Testis (tissue), 3 donors: ENCODE measurements around the gene PLEKHG5. TPM values are rescaled to one million over a fixed set of nuclear protein-coding genes. Genes with fewer than 3 reads are reported as not detected.
A peak's percentile ranks its signal among the peaks of the same experiment; 100 is the strongest.

ENCODE experiments used
- DNase-seq: peaks from one replicate; pipeline ENCODE4 v3.0.0-alpha.2; 2019
- H3K27ac ChIP-seq, 2 donors: fragments of 200-600 bp; sonication (generic); one replicate each; pipeline ENCODE4 v1.5.1; 2019
- H3K27me3 ChIP-seq: fragments of 200-600 bp; sonication (generic); one replicate; pipeline ENCODE4 v1.5.1; 2019
- H3K36me3 ChIP-seq: fragments of 200-600 bp; sonication (generic); one replicate; pipeline ENCODE4 v1.5.1; 2017; ENCODE audit warnings: low read depth; ENCODE audit errors: missing control alignments
- H3K4me1 ChIP-seq: fragments of 200-600 bp; sonication (generic); one replicate; pipeline ENCODE4 v1.5.1; 2019
- H3K4me3 ChIP-seq, 2 donors: fragments of 200-600 bp; sonication (generic); one replicate each; pipeline ENCODE4 v1.5.1; 2017 to 2019
- H3K9me3 ChIP-seq: fragments of 200-600 bp; sonication (generic); one replicate; pipeline ENCODE4 v1.5.1; 2017
- CTCF ChIP-seq, 3 experiments: fragments of 450-650 bp in 2 of 3; fragments of 200-600 bp in 1 of 3; sonication (generic) in 1 of 3; IDR thresholded peaks; one replicate each; pipeline ENCODE4 v1.5.1; 2016 to 2019; ENCODE audit warnings: antibody characterized with exemption in 3 of 3, mild to moderate bottlenecking in 2 of 3, moderate library complexity in 1 of 3
- POLR2A ChIP-seq: fragments of 450-650 bp; IDR thresholded peaks from one replicate; pipeline ENCODE4 v1.6.1; 2017; ENCODE audit warnings: antibody characterized with exemption, mild to moderate bottlenecking, moderate library complexity
- WGBS, 2 donors: methylation state at CpG; one replicate each; pipeline ENCODE4 v1.1.5; 2018; 5-methylcytosine and 5-hydroxymethylcytosine counted together
- intact Hi-C: fragments of 100-400 bp; cut with DNase I; formaldehyde crosslinking; loops from one replicate; pipeline ENCODE4 v1.15.1; 2023; ENCODE audit warnings: low total_unique reads
- polyA plus RNA-seq: library from polyadenylated mRNA; stranded (reverse); fragments of 350-450 nt; fragmentation: Illumina TruSeq; extraction: RNeasy Lipid Tissue Mini Kit (QIAGEN cat#74804); gene quantifications from one replicate; pipeline ENCODE4 v1.2.3, GENCODE V29; 2014; ENCODE audit warnings: low read depth, low replicate concordance; ENCODE audit not compliant: insufficient read depth
- total RNA-seq, 2 donors: library from RNA; depleted of rRNA; stranded (reverse); fragments of >200 nt; gene quantifications; one replicate each; pipeline ENCODE4 v1.2.3, GENCODE V29; 2016

PLEKHG5 gene
- total and polyA plus RNA-seq, 3 donors from 2014 or later: 8.1 to 16.4 (median 13.7) TPM

DNA sequence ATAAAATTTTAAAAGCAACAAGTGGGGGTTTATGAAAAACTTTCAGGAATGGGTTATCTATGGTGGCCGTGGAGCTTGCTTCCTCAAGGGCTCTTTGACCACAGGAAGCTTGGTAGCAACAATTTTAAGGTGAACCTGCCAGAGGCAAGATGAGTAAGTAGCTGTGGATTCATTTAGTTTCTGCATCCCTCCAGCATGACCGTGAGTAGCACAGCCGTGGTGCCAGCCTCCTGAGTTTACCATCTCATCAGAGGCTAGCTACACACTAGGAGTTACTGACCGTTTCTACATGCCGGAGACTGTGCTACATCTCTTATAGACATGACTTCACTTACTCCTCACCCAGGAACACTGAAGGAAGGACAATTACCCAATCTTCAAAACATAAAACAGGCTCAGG lies 30.1 kb upstream of the PLEKHG5 start:
- Histone ChIP-seq H3K27me3 (no peaks in the 10 kb centered on the region), H3K4me1 (peaks cover 11% of the 10 kb centered on the region), H3K27ac (no peak overlapping the region), H3K4me3 (no peak overlapping the region), H3K36me3 (no peaks in the 10 kb centered on the region), H3K9me3 (no peaks in the 10 kb centered on the region)
- intact Hi-C loops: no loop called here
- 71 to 72% methylated on average over 5 of the region's 5 CpGs for WGBS, 2 donors
- DNase-seq: no peak
- TF ChIP-seq CTCF (IDR thresholded peaks at IDR 0.05) (no peak), POLR2A (no peak)

DNA sequence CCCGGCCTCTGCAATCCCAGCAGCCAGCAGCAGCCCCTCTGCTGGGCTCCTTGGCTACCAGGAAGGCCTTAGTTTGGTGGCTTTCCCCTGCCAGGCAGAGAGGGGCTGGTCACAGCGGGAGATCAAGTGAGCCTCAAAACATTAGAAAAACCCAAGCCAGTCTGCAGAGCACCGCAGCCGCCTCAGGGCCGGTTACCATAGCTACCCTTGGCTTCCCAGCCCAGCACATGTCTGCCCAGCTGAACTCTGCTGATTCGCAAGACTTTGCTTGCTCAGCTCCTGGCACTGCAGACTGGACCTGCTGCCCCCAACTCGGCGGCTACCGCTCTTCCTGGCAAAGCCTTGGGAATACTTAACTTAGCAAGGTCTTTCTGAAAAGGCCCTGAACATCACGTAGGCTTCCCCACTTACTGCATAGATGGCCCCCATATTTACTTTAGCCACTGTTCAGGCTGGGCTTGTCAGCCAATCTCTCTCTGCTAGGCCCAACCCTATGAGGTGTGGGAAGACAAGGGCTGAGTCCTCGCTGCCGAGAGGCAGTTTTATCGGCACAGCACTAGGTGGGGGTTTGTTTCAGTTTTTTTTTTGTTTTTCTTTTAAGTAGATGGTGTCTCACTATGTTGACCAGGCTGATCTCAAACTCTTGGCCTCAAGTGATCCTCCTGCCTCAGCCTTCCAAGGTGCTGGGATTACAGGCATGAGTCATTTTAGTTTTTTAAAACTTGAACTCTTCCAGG lies 28.6 kb upstream of the PLEKHG5 start:
- peaks cover 11% of the 10 kb centered on the region for H3K4me1 ChIP-seq
- DNase-seq: peak; percentile 72
- H3K27me3 ChIP-seq: no peaks in the 10 kb centered on the region
- TF ChIP-seq POLR2A (no peak), CTCF (IDR thresholded peaks at IDR 0.05) (no peak)
- no peak overlapping the region for H3K27ac ChIP-seq
- intact Hi-C loops: no loop called here
- no peaks in the 10 kb centered on the region for H3K36me3 ChIP-seq
- WGBS, 2 donors: 33 to 41% methylated on average over 12 to 13 of the region's 13 CpGs
- no peak overlapping the region for H3K4me3 ChIP-seq
- no peaks in the 10 kb centered on the region for H3K9me3 ChIP-seq

DNA sequence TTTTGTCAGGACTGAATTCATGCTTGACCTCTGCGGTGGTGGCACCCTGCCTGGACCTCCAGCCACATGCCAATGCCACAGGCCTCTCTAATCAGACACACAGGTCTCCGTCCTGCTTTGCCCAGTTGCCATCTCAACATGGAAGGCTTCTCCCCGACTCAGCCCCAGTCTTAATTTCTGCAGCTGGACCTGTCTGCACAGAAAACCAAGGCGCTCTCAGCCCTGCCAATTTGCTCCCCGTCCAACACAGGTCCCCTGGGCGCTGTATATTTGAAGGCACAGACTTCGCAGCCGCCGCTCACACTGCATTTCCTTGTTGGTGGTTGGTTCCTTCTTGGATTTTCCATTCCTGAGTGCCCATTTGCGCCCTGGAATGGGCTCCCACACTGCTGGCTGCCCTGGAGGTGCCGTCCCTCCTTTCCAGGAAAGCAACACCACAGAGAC lies 28.0 kb upstream of the PLEKHG5 start:
- no peak overlapping the region for H3K27ac ChIP-seq
- peaks cover 11% of the 10 kb centered on the region for H3K4me1 ChIP-seq
- peak; percentile 56 for DNase-seq
- no peak overlapping the region for H3K4me3 ChIP-seq
- TF ChIP-seq POLR2A (no peak), CTCF (IDR thresholded peaks at IDR 0.05) (no peak)
- no peaks in the 10 kb centered on the region for H3K36me3 ChIP-seq
- no peaks in the 10 kb centered on the region for H3K27me3 ChIP-seq
- 58 to 61% methylated on average over 11 of the region's 11 CpGs for WGBS, 2 donors
- no peaks in the 10 kb centered on the region for H3K9me3 ChIP-seq
- intact Hi-C loops: no loop called here

GRCh38 chr1:6517435-6517851 lies 26.0 kb upstream of the PLEKHG5 start:
- H3K9me3 ChIP-seq: no peaks in the 10 kb centered on the region
- intact Hi-C loops: no loop called here
- H3K27me3 ChIP-seq: no peaks in the 10 kb centered on the region
- H3K27ac ChIP-seq: no peak overlapping the region
- no peak for DNase-seq
- peaks cover 11% of the 10 kb centered on the region for H3K4me1 ChIP-seq
- no peaks in the 10 kb centered on the region for H3K36me3 ChIP-seq
- TF ChIP-seq POLR2A (no peak), CTCF (IDR thresholded peaks at IDR 0.05) (no peak)
- 69 to 72% methylated on average over 8 of the region's 8 CpGs for WGBS, 2 donors
- no peak overlapping the region for H3K4me3 ChIP-seq

GRCh38 chr1:6515771-6516170 lies 24.3 kb upstream of the PLEKHG5 start:
- DNase-seq: no peak
- intact Hi-C loops: no loop called here
- no peak overlapping the region for H3K4me3 ChIP-seq
- peaks cover 11% of the 10 kb centered on the region for H3K4me1 ChIP-seq
- no peaks in the 10 kb centered on the region for H3K27me3 ChIP-seq
- no peaks in the 10 kb centered on the region for H3K9me3 ChIP-seq
- no peaks in the 10 kb centered on the region for H3K36me3 ChIP-seq
- TF ChIP-seq CTCF (IDR thresholded peaks at IDR 0.05) (no peak), POLR2A (no peak)
- 97 to 99% methylated on average over 4 of the region's 4 CpGs for whole genome bisulfite sequencing, 2 donors
- no peak overlapping the region for H3K27ac ChIP-seq
